D721Med (cell line): ENCODE results near the gene ATP6V0D1.

Experiments
- DNase-seq: peaks from one replicate; pipeline ENCODE4 v3.0.0; 2011; ENCODE audit warnings: low spot score; ENCODE audit not compliant: insufficient read length
- FAIRE-seq: peaks from 2 replicates; lab custom pipeline; 2011; peaks lifted over from hg19 to GRCh38; lab: Jason Lieb, UNC
- CTCF ChIP-seq: IDR thresholded peaks from 2 replicates; pipeline ENCODE4 v1.5.1; 2012; ENCODE audit warnings: mild to moderate bottlenecking, control low read depth; ENCODE audit not compliant: insufficient read depth; ENCODE audit errors: missing control alignments

ATP6V0D1 gene

GRCh38 chr16:67525176-67525860, 44.4 kb upstream of the ATP6V0D1 start:
- FAIRE-seq = no peak
- no peak for TF ChIP-seq CTCF
- no peak for DNase-seq

GRCh38 chr16:67521095-67521804, 40.3 kb upstream of the ATP6V0D1 start:
- DNase-seq = peak; percentile 51
- TF ChIP-seq CTCF = peak; percentile 99
- no peak for FAIRE-seq

- FAIRE-seq (no peak), DNase-seq (no peak)
- no peak for TF ChIP-seq CTCF
Measured at GRCh38 chr16:67519242-67519641, 38.3 kb upstream of the ATP6V0D1 start.

- no peak for TF ChIP-seq CTCF
- no peak for DNase-seq
- no peak for FAIRE-seq
Measured at GRCh38 chr16:67518676-67519075, 37.7 kb upstream of the ATP6V0D1 start.

- DNase-seq = no peak
- no peak for FAIRE-seq
- no peak for TF ChIP-seq CTCF
Measured at GRCh38 chr16:67517661-67518423, 36.9 kb upstream of the ATP6V0D1 start.

- TF ChIP-seq CTCF = no peak
- no peak for FAIRE-seq
- DNase-seq = no peak
Measured at GRCh38 chr16:67517155-67517445, 36.1 kb upstream of the ATP6V0D1 start.
